ENCODE results near the gene EGFLAM.

Gene EGFLAM

GRCh38 chr5:38458174-38458573, 199.8 kb downstream of the EGFLAM start:
- no peak overlapping the region for H3K4me3 ChIP-seq (ENCODE audit: low read length)
- TF ChIP-seq, protein P1, sequence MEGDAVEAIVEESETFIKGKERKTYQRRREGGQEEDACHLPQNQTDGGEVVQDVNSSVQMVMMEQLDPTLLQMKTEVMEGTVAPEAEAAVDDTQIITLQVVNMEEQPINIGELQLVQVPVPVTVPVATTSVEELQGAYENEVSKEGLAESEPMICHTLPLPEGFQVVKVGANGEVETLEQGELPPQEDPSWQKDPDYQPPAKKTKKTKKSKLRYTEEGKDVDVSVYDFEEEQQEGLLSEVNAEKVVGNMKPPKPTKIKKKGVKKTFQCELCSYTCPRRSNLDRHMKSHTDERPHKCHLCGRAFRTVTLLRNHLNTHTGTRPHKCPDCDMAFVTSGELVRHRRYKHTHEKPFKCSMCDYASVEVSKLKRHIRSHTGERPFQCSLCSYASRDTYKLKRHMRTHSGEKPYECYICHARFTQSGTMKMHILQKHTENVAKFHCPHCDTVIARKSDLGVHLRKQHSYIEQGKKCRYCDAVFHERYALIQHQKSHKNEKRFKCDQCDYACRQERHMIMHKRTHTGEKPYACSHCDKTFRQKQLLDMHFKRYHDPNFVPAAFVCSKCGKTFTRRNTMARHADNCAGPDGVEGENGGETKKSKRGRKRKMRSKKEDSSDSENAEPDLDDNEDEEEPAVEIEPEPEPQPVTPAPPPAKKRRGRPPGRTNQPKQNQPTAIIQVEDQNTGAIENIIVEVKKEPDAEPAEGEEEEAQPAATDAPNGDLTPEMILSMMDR (conservative IDR thresholded peaks at IDR 0.05; ENCODE audit: low read depth, low read length) = no peak
- DNase-seq (ENCODE audit: low read depth) = no peak

DNA sequence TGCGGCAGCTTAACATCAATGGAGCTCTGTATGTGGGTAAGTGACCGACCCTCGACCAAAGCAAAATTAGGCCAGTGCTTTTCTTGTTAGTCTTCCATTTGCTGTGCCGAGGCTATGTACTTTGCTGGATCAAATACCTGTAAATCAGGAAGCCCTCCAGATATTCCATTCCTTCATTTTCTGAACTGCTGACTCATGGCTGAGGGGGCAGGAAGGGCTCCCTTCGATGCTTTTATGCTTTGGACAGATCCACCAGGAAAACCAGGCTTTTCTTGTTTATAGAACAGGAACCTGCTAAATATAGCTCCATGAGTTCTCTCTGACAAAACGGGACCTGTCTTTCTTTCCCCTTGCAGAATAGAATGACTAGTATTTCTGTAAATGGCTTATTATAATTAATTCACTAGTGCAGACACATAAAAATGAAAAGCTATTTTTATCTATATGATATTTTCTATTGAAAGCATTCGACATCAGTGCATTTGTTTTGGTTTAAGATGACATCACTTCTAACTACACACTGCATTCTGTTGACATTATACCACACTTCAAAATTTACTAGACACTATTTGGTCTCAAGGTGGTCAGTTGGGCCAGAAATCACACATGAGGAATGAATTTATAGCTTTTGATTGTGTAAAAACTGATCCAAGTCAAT, 204.7 kb downstream of the EGFLAM start:
- H3K4me3 ChIP-seq (ENCODE audit: low read length) = no peak overlapping the region
- TF ChIP-seq, protein P1 (conservative IDR thresholded peaks at IDR 0.05; ENCODE audit: low read depth, low read length) = no peak
- DNase-seq (ENCODE audit: low read depth) = no peak

DNA sequence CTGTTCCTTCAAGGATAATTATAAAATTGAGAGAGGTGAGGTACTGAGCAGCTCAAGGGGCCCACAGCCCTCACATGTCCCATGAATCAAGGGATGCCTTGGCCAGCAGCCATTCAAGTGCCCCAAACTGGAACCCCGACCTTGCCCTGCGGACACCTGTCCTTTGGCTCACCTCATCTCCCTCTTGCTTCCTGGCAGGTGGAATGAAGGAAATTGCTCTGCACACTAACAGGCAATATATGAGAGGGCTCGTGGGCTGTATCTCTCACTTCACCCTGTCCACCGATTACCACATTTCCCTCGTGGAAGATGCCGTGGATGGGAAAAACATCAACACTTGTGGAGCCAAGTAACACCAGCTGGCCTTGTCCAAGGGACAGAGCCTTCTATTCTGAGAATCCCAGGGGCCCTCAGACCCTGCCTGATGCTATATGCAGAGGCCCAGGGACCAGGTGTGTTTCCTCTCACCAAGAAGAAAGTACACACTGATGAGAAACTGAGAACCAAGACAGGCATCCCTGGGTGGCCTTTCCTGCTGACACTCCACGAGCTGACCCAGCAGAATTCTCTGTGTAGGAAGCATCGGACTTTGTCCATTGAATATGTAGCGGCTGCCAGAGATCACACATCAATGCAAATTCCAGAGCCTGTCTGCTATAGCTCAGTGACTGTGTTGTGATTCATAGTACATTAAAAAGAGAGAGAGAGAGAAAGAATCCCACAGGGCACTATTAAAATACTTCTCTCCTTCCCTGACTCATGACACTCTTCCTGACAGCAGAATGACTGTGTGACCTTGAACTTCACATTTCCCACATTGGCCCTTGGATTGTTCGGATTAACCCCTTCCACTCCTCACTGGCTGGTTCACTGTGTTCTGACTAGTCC, 205.5 kb downstream of the EGFLAM start:
- DNase-seq (ENCODE audit: low read depth) = peak; percentile 34
- TF ChIP-seq, protein P1 (conservative IDR thresholded peaks at IDR 0.05; ENCODE audit: low read depth, low read length) = no peak

DNA sequence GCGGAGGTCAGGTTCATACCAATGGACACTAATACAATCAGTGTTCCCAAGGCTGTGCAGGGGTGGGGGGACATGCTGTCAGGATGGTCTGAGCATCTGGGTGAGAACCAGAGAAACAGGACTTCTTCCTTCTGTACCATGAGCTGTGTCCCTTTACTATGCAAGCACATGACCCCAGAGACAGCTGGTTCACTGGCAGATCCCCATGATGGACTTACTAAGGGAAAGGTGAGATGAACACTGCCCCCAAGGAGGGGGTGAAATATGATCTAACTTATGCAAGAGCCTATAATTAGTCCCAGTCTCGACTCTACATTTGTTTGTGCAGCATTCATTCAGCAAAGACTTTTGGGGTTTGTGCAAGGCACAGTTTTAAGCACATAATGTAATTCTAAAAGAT, 206.7 kb downstream of the EGFLAM start:
- DNase-seq (ENCODE audit: low read depth) = no peak
- H3K4me3 ChIP-seq (ENCODE audit: low read length) = no peak overlapping the region
- TF ChIP-seq, protein P1 (conservative IDR thresholded peaks at IDR 0.05; ENCODE audit: low read depth, low read length) = no peak

More for the DNA sequence above, 205.5 kb downstream of the EGFLAM start:
- H3K4me3 ChIP-seq (ENCODE audit: low read length) = no peak overlapping the region

DNA sequence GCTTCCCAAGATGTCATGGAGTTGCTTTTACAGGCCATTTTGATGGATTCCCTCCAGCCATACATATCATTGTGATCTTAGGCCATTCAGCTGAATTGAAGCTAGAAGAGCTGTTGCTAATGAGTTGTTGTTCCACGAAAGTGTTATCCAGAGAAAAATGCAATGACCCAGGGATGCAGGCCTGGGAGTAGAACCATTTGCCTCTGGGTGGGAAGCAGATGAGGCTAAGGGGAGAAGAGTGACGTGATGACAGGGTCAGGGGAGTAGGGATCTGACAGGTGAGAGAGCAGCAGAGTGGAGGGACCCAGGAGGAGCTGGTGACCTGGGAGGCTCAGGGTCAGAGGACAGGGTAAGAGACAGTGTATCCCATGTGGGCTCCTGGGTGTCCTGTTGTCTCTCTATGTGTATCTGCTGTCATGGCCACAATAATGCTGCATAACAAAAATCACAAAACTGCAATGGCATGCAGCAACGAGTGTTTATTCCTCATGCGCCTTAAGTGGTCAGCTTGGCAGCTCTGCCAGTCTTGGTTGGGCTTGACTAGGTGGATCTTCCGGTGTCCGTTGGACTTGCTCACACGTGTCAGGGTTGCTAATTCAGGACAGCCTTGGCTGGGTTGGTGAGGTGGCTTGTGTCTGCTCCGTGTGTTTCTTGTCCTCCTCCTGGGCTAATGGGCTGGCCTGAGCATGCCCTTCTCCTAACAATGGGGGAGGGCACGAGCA, 207.5 kb downstream of the EGFLAM start:
- TF ChIP-seq, protein P1 (conservative IDR thresholded peaks at IDR 0.05; ENCODE audit: low read depth, low read length) = no peak
- DNase-seq (ENCODE audit: low read depth) = no peak
- no peak overlapping the region for H3K4me3 ChIP-seq (ENCODE audit: low read length)

DNA sequence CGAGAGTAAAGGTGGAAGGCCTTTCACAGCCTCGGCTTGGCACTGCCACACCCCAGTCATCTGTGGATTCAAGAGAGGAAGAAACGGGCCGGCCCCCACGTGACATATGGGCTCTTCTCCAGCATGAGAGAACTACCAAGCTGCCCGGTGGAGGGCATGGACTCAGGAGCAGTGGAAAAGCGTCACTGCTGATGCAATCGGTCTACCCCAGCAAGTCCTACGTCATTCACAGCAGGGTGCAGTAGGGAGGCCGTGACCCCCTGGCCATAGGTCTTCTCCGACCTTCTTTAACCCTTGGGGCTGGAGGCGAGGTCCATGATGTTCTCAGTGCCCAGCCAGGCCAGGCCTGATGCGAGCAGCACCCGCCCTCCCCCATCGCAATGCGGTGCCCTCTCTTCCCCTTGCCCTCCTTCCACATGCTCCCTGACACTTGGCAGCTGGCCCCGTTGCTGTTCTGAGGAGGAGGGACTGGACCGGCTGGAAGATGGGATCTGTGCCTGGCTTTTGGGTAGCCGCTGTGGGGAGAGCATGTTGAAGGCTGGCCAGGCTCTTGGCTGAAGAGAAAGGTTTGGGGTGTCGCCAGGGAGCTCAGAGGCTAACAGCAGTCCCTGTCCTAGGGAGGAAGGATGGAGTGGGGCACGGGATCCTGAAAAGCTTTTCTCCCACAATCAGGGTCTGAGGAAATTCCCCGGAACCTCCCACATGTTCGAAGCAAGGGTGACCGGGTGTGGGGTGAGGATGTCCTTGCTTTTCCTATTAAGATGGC, 208.2 kb downstream of the EGFLAM start:
- TF ChIP-seq, protein P1 (conservative IDR thresholded peaks at IDR 0.05; ENCODE audit: low read depth, low read length) = no peak
- DNase-seq (ENCODE audit: low read depth) = no peak
- no peak overlapping the region for H3K4me3 ChIP-seq (ENCODE audit: low read length)

All from retinal pigment epithelial cell (primary cell).